Measurements from ENCODE around the gene NOTCH1.

The NOTCH1 gene

GRCh38 chr9:136545965-136546696, at the start of gene NOTCH1:
NOTCH1 (minus strand) TSS chr9:136546048; CDS start chr9:136545786, 262 bp downstream.
- H3K4me1 Mint-ChIP-seq = peaks cover 44% of the 10 kb centered on the region
- H3K27me3 Mint-ChIP-seq = peaks cover 12% of the 10 kb centered on the region
- peak within 1 kb of the TSS; percentile 96 for H3K27ac Mint-ChIP-seq
- H3K4me3 Mint-ChIP-seq = peak within 1 kb of the TSS; percentile 88
- CTCF ChIA-PET = no interaction called here
- DNase-seq = peak; percentile 93
- H3K36me3 Mint-ChIP-seq = peaks cover 18% of the 10 kb centered on the region
- no peaks in the 10 kb centered on the region for H3K9me3 Mint-ChIP-seq

- H3K4me3 Mint-ChIP-seq = no peak overlapping the region
- no peak for DNase-seq
- no peaks in the 10 kb centered on the region for H3K4me1 Mint-ChIP-seq
- H3K9me3 Mint-ChIP-seq = no peaks in the 10 kb centered on the region
- H3K27ac Mint-ChIP-seq = no peak overlapping the region
- CTCF ChIA-PET = no interaction called here
- H3K36me3 Mint-ChIP-seq = no peaks in the 10 kb centered on the region
- peaks cover 16% of the 10 kb centered on the region for H3K27me3 Mint-ChIP-seq
These were observed 48.6 kb upstream of the NOTCH1 start for GRCh38 chr9:136594492-136594891.

- Mint-ChIP-seq H3K4me1 (peaks cover 7% of the 10 kb centered on the region), H3K9me3 (no peaks in the 10 kb centered on the region), H3K27me3 (peaks cover 8% of the 10 kb centered on the region), H3K4me3 (no peak overlapping the region), H3K27ac (no peak overlapping the region), H3K36me3 (no peaks in the 10 kb centered on the region)
- CTCF ChIA-PET = no interaction called here
- DNase-seq = no peak
These were observed 47.7 kb upstream of the NOTCH1 start for GRCh38 chr9:136593581-136593980.

- DNase-seq = no peak
- H3K4me1 Mint-ChIP-seq = peaks cover 14% of the 10 kb centered on the region
- no peak overlapping the region for H3K4me3 Mint-ChIP-seq
- no peaks in the 10 kb centered on the region for H3K9me3 Mint-ChIP-seq
- H3K27ac Mint-ChIP-seq = no peak overlapping the region
- peaks cover 8% of the 10 kb centered on the region for H3K27me3 Mint-ChIP-seq
- CTCF ChIA-PET = no interaction called here
- no peaks in the 10 kb centered on the region for H3K36me3 Mint-ChIP-seq
These were observed 46.8 kb upstream of the NOTCH1 start for GRCh38 chr9:136592666-136593065.

DNA sequence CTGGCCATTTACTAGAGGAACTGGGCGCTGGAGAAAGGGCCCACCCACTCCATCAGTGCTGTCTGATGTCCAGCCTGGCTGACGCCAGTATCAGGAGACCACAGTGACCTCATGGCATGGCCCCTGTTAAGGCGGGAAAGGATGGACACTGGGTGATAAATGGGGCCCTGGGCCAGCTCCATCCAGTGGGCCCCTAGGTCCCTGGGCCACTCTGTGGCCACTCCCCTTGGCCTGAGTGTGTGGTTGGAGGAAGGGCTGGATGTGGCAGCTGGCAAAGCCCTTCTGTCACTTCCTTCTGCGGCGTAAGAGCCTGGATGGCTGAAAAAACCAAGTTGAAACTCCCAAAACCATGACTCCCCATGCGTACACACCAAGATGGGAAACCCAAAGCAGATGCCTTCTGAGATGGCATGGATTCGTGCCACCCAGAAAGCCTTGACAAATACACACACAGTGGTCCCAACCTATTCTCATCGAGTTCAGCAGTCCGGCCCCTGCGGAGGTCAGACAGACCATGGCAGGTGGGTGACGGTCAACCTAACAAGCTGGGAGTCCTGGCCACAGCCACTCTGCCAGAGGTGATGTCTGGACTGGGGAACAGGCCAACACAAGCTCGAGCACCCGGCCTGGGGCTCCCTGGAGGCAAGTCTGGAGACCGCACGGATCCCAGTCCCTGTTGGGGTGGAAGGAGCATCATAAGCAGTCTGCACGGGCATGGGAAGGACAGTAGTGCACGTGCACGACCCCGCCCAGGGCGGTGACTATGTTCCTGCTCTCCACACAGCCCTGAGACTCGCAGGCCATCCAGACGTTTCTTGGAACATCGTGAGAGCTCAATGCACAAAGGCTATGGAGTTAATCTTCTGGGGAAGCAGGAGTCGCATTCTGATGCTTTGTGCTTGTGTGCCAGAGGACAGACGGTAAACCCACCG, 45.2 kb upstream of the NOTCH1 start:
- H3K36me3 Mint-ChIP-seq = no peaks in the 10 kb centered on the region
- CTCF ChIA-PET = no interaction called here
- DNase-seq = no peak
- peaks cover 14% of the 10 kb centered on the region for H3K4me1 Mint-ChIP-seq
- no peaks in the 10 kb centered on the region for H3K9me3 Mint-ChIP-seq
- no peak overlapping the region for H3K27ac Mint-ChIP-seq
- peaks cover 3% of the 10 kb centered on the region for H3K27me3 Mint-ChIP-seq
- H3K4me3 Mint-ChIP-seq = no peak overlapping the region

DNA sequence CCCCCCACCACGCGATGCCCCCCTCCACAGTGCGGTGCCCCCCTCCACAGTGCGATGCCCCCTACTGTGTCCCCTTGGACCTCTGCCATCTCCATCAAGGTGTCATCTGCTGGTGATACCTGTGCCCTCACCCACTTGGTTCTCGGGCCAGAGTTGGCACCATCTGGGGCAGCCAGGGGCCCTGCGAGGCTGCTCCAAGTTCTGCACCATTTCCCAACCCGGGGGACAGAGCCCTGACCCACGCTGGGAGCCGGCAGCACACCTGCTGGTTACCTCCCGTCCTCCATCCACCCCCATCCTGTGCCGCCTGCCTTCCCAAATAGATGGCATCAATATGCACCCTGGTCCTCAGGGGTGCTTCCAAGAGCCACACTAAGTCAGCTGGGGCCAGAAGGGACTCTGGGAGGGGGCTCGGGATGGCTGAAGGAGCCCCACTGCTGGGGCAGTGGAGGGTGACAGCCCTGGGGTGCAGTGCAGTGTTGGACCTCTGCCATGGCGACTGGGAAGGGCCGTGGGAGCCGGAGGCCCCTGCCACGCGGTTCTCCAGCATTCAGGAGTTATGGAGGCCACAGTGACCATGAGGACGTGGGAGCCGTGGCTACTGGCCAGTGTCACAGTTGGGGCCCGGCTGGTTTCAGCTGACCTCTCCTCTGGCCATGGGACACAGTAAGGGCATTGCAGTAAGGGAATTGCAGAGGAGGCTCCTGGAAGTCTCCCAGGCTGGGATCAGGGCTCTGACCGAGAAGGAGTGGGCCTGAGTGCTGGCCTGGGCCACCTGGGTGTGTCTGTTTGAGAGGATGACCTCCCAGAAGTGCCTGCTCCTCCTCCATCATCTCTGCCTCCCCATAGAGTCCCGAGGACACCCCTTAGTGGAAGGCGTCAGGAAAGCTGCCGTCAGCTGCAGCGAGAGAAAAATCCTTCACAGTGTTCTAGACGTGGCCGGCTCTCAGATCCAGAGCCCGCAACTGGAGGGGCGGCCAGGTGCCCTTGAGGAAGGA, 44.2 kb upstream of the NOTCH1 start:
- H3K4me1 Mint-ChIP-seq = peaks cover 14% of the 10 kb centered on the region

GRCh38 chr9:136588663-136589464, 43.0 kb upstream of the NOTCH1 start:
- Mint-ChIP-seq H3K4me1 (peaks cover 14% of the 10 kb centered on the region), H3K27me3 (peaks cover 4% of the 10 kb centered on the region), H3K36me3 (no peaks in the 10 kb centered on the region), H3K4me3 (no peak overlapping the region), H3K27ac (no peak overlapping the region), H3K9me3 (no peaks in the 10 kb centered on the region)
- DNase-seq = no peak
- CTCF ChIA-PET = no interaction called here

More for the DNA sequence above, 44.2 kb upstream of the NOTCH1 start:
- Mint-ChIP-seq H3K9me3 (no peaks in the 10 kb centered on the region), H3K4me3 (no peak overlapping the region), H3K27me3 (peaks cover 6% of the 10 kb centered on the region), H3K27ac (no peak overlapping the region), H3K36me3 (no peaks in the 10 kb centered on the region)
- CTCF ChIA-PET = no interaction called here
- DNase-seq = no peak

- Mint-ChIP-seq H3K27ac (no peak overlapping the region), H3K9me3 (no peaks in the 10 kb centered on the region), H3K4me1 (peaks cover 14% of the 10 kb centered on the region), H3K36me3 (no peaks in the 10 kb centered on the region), H3K27me3 (peaks cover 4% of the 10 kb centered on the region), H3K4me3 (no peak overlapping the region)
- DNase-seq = peak; percentile 41
- CTCF ChIA-PET = no interaction called here
These were observed 42.3 kb upstream of the NOTCH1 start for GRCh38 chr9:136587944-136588662.

- no peak for DNase-seq
- Mint-ChIP-seq H3K27me3 (peaks cover 4% of the 10 kb centered on the region), H3K9me3 (no peaks in the 10 kb centered on the region), H3K4me3 (no peak overlapping the region), H3K36me3 (no peaks in the 10 kb centered on the region), H3K4me1 (peaks cover 14% of the 10 kb centered on the region), H3K27ac (no peak overlapping the region)
- CTCF ChIA-PET = no interaction called here
These were observed 41.5 kb upstream of the NOTCH1 start for GRCh38 chr9:136587145-136587943.

GRCh38 chr9:136586391-136586953, 40.6 kb upstream of the NOTCH1 start:
- no peaks in the 10 kb centered on the region for H3K9me3 Mint-ChIP-seq
- no peaks in the 10 kb centered on the region for H3K36me3 Mint-ChIP-seq
- no peak overlapping the region for H3K4me3 Mint-ChIP-seq
- peaks cover 14% of the 10 kb centered on the region for H3K4me1 Mint-ChIP-seq
- DNase-seq = no peak
- CTCF ChIA-PET = no interaction called here
- no peak overlapping the region for H3K27ac Mint-ChIP-seq
- peaks cover 4% of the 10 kb centered on the region for H3K27me3 Mint-ChIP-seq

DNA sequence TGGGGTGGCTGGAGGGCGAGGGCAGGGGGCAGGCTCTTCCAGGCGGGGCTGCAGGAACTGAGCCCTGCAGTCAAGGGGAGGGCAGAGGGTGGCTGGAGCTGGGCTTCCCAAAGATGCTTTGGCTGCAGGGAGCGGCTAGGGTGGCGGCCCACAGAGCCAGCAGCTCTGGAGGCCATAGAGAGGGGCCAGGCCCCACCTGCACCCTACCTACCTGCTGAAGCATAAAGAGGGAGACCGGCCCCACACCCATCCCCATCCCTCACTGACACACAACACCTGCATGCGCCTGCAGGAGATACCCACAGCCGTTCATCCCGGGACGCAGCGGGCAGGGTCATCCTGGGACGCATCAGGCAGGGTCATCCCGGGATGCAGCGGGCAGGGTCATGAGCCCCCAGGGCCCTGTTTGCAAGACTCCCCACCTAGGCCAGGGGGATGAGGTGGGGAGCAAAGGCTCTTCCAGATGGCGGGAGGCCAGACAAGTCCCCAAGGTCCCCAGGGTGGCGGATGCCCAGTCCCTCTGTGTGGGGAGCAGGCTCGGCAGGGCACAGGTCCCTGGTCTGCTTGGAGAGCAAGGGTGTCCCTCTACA, 39.8 kb upstream of the NOTCH1 start:
- no peaks in the 10 kb centered on the region for H3K36me3 Mint-ChIP-seq
- peaks cover 4% of the 10 kb centered on the region for H3K27me3 Mint-ChIP-seq
- no peaks in the 10 kb centered on the region for H3K9me3 Mint-ChIP-seq
- no peak for DNase-seq
- H3K4me1 Mint-ChIP-seq = peaks cover 14% of the 10 kb centered on the region
- no peak overlapping the region for H3K4me3 Mint-ChIP-seq
- no peak overlapping the region for H3K27ac Mint-ChIP-seq
- CTCF ChIA-PET = no interaction called here

- H3K27me3 Mint-ChIP-seq = peaks cover 4% of the 10 kb centered on the region
- no peak for DNase-seq
- no peaks in the 10 kb centered on the region for H3K36me3 Mint-ChIP-seq
- H3K9me3 Mint-ChIP-seq = no peaks in the 10 kb centered on the region
- CTCF ChIA-PET = no interaction called here
- H3K4me3 Mint-ChIP-seq = no peak overlapping the region
- no peak overlapping the region for H3K27ac Mint-ChIP-seq
- peaks cover 14% of the 10 kb centered on the region for H3K4me1 Mint-ChIP-seq
These were observed 39.1 kb upstream of the NOTCH1 start for GRCh38 chr9:136584934-136585333.
